GM19397 (cell line): ENCODE measurements around the gene KRT38.

Source experiments
- ATAC-seq: cut with Tn5 transposase; IDR thresholded peaks from one replicate; pipeline ENCODE4 v1.9.1; 2021; ENCODE audit warnings: mild to moderate bottlenecking, moderate library complexity; ENCODE audit not compliant: unreplicated experiment

Gene KRT38

DNA sequence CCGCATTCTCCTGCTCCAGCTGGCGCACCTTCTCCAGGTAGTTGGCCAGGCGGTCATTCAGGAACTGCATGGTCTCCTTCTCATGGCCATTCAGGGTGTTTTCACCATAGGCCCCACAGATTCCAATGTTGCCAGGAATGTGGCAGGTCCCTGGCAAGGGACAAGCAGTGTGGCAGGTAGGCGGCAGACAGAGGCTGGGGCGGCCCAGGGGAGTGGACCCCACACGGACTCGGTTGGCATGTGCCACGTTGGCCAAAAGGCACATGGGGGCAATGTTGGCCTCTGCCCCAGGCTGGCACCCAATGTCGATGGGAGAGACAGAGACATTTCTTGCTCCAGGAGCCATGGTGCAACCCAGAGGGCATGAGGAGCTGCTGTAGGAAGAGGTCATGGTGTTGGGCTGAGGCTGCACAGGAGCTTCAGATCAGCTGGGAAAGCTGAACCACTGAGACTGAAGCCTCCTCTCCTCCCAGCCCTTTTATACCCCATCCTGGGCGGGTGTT lies at the start of gene KRT38:
TSS of gene KRT38 (minus strand) at position 453 of the 503 bp plus-strand sequence. CDS start at position 391, 62 bp downstream.
- ATAC-seq: no peak

DNA sequence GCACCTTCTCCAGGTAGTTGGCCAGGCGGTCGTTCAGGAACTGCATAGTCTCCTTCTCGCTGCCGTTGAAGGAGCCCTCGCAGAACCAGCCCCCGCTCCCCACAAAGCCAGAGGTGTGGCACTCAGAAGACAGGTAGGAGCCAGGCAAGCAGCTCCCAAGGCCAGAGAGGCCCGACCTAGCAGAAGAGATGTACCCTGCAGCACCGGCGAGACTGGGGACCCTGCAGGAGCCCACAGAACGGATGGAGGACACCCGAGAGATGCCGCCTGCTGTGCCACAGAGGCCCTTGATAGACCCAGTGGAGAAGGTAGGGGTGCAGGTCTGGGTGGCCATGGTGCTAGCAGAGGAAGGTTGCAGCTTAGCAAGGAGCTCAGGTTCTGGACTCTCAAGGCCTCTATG lies 48.7 kb upstream of the KRT38 start, which contains the start of gene KRT36:
TSS of gene KRT36 (minus strand) at position 380 of the 400 bp plus-strand sequence. CDS start at position 334, 46 bp downstream.
- ATAC-seq: no peak

DNA sequence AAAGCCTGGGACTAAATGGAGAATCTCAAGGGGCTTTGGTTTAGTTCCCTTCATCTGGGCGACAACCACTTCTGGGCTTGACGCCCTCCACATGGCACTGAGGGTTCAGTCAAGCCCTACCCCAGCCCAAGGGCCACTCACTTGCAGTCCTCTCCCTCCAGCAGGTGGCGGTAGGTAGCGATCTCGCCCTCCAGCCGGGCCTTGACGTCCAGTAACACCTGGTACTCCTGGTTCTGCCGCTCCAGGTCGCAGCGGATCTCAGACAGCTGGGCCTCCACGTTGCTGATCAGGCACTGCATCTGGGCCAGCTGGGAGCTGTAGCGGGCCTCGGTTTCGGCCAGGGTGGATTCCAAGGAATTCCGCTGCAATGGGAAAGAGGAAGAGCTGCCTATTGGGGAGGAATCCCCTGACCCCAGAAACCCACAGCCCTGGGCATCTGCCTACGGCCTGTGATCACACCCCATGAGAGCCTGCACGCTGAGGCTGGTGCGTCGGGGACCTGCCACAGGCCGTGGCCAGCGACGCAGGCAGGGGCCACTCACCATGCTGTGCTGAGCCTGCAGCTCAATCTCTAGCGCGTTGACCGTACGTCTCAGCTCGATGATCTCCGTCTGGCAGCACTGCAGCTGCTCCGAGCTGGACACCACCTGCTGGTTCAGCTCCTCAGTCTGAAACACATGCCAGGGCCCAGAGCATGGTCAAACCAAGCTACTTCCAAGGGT lies 46.2 kb upstream of the KRT38 start:
- ATAC-seq: no peak

DNA sequence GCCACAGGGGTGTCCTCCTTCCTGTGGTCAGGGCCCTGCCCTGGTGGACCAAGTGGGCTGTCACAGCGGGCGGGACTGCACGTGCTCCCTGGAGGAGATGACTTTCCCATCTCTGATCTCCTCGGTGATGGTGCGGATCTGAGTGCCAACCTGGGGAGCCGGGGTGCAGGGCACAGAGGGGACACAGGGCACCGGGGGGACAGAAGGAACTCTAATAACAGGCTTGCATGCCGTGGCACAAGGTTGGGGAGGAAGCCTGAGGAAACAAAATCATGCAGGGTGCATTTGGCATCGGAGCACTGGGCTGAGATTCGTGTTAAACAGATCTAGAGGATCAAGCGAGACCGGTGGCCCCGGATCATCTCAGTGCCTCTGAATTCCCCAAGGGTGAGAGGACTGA lies 45.5 kb upstream of the KRT38 start:
- ATAC-seq: no peak

DNA sequence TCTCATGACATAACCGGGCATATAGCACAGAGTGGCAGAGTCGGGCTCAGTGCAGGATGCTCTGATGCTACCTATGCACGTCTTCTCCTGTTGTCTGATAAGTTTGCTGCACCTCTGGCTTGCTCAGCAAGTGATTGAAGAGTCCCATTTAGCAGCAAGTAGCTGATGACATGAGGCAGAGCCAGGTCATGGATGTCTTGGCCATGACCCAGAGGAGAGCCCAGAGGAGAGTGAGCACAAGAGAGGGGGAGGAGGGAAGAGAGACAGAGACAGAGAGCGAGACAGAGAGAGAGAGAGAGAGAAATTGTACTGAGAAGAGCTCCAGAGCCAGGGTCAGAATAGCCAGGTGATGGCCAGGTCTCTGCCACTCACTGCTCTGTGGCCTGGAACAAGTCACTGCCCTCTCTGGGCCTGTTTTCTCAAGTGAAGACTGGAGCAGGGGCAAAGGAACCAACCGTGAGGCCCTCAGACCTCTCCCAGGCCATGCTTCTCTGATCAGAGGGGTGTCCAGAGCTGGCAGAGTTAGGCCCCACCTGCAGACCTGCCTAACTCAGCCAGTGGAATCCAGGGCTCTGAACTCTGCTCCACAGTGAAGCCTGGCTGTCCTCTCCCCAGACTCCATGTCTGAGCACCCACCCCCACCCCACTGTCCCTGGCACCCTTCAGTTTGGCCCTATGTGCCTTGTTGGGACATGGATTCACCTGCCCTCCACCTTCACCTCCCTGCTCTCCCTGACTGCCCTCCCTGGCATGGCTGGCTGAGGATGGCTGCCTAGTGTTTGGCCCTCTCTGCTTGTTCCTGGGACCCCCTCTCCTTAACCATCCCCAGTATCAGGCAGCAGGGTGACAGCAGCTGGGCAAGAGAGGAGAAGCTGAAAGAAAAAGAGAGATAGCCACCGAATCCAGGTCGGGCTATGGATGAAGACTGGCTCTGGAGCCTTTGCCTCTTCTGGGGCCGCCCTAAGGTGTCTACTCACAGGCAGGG lies 44.4 kb upstream of the KRT38 start:
- ATAC-seq: no peak

DNA sequence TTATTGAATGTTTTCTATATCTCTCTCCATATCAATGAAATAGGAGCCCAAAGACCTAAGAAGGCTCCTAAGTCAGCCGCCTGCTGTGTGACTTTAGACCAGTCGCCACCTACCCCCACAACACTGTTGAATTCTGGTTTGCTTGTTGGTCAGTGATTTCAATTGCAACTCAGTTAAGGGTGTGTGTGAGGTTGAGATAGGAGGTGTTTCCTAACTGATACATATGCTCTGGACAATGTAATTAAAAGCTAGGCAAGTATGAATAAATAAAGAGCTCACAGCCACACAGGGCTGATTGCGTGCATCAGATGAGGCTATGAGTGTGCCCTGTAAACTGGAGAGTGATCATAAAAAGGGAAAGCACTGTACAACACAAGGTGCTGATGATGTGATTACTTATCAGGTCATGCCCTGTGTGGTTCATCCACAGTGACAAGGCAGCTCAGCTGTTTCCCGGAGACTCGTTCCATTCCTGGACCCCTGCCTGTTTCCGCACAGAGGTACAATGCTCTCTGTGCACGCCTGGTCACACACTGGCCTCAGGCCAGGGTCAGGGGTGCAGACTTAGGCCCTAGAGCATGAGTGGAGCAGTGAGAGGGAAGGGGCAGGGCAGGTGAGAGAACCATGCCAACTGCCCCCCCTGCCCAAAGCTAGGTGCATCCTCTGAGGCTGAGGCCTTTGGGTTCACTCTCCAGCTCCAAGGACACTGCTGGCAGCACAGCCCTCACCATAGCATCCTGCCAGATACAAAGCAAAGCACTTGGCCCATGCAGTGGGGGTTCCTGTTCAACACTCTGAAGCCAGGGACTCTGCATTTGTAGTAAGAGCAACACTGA lies 43.4 kb upstream of the KRT38 start:
- ATAC-seq: no peak

DNA sequence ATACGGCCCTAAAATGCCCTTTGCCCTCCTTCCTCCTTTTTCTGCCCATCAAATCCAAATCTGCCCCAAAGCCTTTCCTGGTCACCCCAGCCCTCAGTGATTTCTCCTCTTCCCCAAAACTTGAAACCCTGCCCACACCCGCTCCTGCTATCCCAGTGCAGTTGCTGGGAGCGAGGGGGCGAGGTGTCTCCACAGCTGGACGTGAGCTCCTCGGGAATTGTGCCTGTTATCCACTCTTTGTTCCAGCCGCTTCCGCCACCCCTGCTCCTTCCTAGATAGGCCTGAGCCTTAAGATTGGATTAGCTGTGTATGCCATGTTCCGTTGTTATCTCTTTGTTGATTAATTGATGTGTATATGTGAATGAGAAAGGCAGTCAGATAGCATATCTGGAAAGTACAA lies 42.7 kb upstream of the KRT38 start:
- ATAC-seq: no peak

DNA sequence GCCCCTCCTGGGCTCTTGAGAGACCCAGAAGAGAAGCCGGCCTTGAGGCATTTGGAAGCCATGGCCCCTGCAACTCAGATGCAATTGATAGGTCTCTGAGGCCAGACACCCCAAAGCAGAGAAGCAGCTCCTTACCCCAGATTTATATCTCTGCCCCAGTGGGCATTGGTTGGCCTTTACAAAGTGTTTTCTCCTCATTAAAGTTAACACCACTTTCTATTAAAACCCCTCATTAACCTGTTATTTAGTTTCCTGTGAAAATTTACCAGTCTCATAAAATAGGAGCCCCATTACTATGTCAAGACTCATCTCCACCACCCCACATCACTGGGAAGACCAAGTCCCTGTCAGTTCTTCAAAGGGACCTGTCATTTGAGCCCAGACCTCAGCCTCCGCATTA lies 40.3 kb upstream of the KRT38 start, which contains the start of gene KRT35:
TSS of gene KRT35 (minus strand) at position 116 of the 400 bp plus-strand sequence. CDS start at position 62, 54 bp downstream.
- no peak for ATAC-seq

DNA sequence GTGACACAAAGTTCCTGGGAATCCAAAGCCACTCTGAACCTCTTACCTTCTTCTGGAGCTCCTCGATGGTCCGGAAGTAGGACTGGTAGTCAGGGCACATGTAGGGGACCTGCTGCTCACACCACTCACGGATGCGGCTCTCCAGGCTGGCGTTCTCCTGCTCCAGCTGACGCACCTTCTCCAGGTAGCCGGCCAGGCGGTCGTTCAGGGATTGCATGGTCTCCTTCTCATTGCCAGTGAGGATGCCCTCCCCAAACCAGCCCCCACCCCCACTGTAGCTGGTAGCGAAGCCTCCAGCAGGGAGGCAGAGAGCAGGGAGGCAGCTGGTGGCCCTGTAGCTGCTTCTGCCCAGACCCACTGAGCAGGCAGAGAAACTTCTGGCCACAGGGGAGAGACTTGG lies 39.8 kb upstream of the KRT38 start:
- no peak for ATAC-seq

DNA sequence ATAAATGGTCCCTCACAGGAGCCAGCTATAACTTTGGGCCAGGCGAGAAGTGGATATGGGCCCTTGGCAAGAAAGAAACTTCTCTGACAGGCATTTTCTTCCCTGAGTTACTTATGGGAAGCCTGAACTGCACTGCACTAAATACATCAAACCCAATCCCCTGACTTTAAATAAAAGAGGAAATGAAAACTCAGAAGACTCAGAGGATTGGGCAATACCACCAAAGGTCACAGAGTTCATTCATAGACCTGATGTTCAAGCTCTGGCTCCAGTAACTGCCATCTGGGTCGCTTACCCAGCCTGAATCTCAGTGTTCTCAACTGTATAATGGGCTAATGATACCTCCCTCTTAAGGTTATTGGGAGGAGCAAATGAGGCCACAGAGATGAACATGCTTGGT lies 39.4 kb upstream of the KRT38 start:
- no peak for ATAC-seq

DNA sequence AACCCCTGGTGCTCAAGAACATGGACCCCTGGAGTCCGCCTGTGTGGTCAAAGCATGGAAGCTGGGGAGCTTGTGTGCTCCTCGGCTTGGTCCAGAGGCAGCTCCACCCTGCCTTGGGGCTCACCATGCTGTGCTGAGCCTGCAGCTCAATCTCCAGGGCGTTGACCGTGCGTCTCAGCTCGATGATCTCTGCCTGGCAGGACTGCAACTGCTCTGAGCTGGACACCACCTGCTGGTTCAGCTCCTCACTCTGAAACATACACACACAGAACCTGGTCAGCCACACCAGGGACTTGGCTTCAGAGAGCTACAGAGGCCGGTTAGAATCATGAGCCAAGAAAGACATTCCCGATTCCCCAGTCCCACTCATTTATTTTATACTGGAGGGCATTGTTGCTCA lies 37.5 kb upstream of the KRT38 start:
- no peak for ATAC-seq

DNA sequence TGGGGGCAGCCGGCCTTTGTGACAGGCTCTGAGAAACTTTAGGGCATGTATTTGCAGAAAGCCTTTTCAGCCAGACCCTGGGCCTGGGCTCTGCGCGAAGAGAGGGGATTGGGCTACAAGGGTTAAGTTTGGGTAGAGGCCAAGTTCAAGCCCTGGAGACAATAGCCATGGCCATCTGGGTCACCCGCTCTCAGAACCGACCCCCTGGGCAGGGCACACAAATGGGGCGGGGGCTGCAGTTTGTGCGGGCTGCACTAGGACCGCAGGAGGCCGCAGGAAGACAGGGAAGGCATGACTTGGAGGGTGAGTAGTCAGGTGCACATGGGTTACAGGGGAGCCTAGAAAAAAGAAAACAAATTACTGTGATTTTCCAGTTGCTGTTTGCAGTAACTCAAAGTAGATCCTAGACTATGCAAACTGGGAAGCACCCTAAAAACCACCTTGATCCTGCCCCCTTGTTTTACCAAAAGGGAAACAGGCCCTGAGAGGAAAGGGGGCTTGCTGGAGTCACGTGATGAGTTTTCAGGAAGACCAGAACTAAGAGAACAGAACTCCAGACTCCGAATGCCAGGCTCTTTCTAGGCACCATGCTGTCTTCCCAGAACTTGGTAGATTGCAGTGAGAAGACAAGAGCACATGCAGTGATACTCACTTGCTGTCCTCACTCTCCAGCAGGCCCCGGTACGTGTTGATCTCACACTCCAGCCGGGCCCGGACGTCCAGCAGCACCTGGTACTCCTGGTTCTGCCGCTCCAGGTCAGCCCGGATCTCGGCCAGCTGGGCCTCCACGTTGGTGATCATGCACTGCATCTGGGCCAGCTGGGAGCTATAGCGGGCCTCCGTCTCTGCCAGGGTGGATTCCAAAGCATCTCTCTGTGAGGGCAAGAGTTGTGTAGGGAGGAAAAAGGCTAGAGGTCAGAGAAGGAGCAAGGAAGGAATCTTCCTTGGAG lies 36.4 kb upstream of the KRT38 start:
- ATAC-seq: no peak

DNA sequence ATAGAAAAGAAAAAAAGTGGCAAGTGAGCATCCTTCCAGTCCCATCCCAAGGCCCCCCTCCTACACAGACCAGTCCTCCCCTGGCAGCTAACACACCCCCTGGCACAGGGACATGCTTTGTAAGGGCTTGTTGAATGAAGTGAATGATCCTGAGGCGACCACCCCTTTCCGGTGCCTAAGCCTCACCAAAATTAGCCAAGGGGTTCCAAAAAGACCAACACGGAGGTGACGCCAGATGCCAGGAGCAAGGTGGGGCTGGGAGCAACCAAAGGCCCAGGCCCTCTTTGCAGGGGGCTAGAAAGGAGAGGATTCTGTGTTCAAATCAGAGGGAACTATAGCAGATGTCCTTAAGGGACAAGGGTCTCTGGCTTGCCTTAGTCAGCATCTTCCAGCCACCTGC lies 34.6 kb upstream of the KRT38 start:
- ATAC-seq: no peak

DNA sequence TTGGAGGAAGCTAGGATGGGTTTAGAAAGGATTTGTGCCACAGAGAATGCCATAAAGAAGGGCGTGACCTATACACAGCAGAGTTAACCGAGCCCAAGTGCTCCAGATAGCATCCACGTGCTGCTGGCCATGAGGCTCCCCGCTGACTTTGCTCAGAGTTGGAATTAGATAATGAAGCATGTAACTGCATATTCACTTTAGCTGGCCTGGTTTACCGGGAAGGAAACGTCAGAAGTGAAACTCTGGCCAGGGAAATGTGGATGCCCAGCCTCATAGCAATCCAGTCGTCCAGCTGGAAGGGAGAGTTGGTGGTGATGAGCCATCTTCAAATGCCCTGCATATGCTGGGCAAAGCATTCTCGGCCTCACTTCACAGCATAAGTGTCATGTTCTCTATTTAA lies 34.1 kb upstream of the KRT38 start:
- no peak for ATAC-seq

DNA sequence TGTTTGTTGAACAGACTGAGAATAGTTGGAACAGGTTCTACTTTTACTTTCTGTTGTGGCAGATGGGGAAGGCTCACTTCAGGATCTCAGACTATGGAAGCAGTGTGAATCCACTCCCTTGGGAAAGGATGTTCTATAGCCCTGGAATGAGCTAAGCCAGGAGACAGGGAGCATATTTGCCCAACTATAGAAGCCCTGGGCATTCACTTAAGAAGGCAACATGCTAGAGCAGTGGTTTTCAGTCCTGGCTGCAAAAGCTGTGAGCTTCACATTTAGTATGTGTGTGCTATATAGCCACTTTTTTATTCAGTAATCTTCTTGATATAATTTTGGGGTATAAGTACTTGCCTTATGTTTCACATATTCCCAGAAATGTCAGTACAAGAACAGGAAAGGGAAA lies 27.6 kb upstream of the KRT38 start:
- no peak for ATAC-seq

DNA sequence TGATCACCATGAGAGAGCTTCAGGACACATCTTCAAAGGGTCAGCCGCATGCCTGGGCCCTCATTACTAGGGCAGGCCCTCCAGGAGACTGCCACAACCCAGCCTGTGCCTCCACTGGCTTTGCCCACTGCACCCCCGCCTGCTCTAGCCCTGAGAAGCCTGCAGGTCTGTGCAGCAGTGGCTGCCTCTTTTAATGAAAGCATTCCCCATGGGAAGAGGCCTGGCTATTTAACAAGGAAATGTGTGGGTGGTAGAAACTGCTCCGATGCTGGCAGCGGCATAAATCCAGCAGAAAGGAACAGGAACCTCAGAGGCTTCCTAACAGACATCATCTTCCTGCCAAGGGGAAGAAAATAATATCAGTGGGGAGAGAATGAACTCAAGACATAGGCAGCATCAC lies 26.8 kb upstream of the KRT38 start:
- ATAC-seq: no peak

DNA sequence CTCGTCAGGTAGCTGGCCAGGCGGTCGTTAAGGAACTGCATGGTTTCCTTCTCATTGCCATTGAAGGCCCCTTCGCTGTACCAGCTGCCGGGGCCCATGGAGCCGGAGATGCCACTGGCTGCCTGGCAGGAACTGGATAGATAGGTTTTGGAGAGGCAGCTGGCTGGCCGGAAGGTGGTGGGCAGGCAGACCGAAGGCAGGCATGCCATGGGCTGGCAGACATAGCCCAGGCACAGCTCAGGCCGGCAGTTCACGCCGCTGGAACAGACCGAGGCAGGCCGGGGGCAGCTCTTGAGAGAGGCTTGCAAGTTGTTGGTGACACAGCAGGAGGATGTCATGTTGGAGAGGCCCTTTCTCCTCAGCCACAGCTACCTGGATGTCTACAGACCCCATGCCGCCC lies 26.2 kb upstream of the KRT38 start, which contains the start of gene KRT32:
TSS of gene KRT32 (minus strand) at position 399 of the 400 bp plus-strand sequence. CDS start at position 338, 61 bp downstream.
- ATAC-seq: no peak

DNA sequence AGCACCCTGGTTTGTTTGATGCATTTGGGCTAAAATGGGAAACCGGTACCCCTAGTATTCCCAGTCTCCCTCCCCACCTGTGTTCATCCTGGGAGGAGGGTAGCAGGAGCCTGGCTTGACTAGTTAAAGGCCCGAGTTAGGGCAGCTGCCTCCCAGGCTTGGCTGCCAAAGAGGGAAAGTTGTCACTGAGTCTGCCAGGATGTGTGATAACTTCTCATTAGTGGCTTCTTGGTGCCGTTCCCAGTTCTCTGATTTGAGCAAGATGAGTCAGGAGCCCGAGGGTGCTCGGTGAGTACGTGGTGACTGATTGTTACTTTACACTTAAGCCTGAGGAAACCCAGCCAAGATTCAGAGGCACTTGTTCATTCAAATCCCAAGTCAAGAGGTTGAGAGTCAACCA lies 23.9 kb upstream of the KRT38 start:
- ATAC-seq: no peak

DNA sequence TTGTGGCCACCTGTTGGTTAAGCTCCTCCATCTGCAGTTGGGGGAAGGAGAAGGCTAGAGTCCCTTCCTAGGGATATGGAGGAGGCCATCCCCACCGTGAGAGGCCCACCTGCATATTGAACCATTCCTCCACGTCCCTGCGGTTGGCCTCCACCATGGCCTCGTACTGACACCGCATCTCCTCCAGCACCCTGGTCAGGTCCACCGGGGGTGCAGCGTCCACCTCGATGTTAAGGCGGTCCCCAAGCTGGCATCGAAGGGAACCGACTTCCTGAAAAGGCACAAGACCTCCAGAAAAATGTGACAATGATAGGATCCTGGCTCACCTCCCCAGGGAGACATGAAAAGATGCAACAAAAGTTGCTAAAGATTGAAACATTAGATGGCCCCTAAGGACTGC lies 23.4 kb upstream of the KRT38 start:
- no peak for ATAC-seq
